Heart left ventricle (tissue), 13 donors: ENCODE data around the gene MCM3AP.

Experiments used
- POLR2A ChIP-seq, 2 donors: fragments of 450-650 bp; IDR thresholded peaks; one replicate each; pipeline ENCODE4 v1.6.1; 2017; ENCODE audit warnings: antibody characterized with exemption in 2 of 2, mild to moderate bottlenecking in 2 of 2, moderate library complexity in 2 of 2
- TF ChIP-seq, protein P1 (sequence below), 12 donors: fragments of 200-600 bp; sonication (generic) in 4 of 12; IDR thresholded peaks; one replicate each; pipeline versions ENCODE4 v1.5.0 to v1.8.0; 2018 to 2022; ENCODE audit warnings: antibody characterized with exemption in 12 of 12, mild to moderate bottlenecking in 5 of 12
- donor health status: ischemic (EF 13 %, LVEDD 7.1; RV severe dilation, severe dysfunction).
- donor health status: DM: no; HTN: yes; CAD: no.
- donor health status: DM: no; HTN: no; CAD: no.
- donor health status: ischemic (EF 25% LVEDD 6.9; RV normal size, moderate dysfunction).
- donor health status: ischemic (EF 25% LVEDD 5.7; RV mildly dilated, moderate dysfunction).
- donor health status: ischemic (EF 35%, LVEDD 5.7; RV mildly dilated, moderate dysfunction).
- donor health status: nonischemic (EF 11% LVEDD 7.7; RV severe dilation, severe dysfunction).
- donor health status: DM: yes; HTN: yes; CAD: no.
- donor health status: PGD.
- donor health status: ischemic (EF 29% LVEDD 5.4; RV normal size, mild dysfunction).
- donor health status: nonischemic (EF 23%, LVEDD 6.1; RV moderate dilation, normal function).

DNA sequence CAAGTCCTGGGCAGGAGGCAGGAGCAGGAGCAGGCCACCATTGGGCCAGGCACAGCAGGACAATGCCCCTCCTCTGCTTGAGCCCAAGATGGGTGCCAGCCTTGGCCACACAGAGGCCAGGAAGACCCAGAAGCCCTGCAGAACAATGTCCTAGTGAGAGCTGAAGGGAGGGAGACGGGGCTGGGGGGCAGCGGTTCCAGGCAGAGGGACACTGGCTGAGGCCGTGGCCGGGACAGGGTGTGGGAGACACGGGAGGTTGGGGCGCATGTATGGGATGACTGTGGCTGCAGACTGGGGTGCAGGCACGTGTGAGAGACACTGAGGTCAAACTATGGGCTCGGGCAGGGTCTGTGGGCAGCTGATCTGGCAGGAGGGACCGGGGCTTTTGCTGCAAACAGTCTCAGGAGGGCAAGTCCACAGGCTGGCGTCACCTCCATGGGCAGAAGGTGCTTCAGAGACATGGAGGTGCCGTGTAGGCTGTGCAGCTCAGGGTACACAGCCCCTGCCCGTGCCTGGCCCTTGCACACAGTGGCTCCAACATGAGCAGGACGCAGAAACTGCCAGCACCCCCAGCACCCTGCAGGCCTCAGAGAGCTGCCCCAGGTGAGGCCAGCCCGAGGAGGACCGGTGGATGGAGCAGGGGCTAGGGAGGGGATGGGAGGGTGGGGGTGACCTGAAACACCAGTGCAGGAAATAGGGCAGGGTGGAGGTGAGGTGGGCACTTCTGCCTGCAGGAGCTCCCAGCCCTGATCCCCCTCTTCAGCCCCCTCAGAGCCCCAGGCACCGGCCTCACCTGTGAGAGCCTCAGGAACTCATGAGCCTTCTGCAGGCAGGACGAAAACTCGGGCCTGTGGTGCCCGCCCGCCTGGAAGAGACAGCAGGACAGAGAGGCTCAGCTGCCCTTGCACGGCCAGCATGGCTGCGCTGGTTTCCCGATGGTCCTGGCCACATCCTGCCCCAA is 76.4 kb downstream of the MCM3AP start:
- TF ChIP-seq, protein P1, sequence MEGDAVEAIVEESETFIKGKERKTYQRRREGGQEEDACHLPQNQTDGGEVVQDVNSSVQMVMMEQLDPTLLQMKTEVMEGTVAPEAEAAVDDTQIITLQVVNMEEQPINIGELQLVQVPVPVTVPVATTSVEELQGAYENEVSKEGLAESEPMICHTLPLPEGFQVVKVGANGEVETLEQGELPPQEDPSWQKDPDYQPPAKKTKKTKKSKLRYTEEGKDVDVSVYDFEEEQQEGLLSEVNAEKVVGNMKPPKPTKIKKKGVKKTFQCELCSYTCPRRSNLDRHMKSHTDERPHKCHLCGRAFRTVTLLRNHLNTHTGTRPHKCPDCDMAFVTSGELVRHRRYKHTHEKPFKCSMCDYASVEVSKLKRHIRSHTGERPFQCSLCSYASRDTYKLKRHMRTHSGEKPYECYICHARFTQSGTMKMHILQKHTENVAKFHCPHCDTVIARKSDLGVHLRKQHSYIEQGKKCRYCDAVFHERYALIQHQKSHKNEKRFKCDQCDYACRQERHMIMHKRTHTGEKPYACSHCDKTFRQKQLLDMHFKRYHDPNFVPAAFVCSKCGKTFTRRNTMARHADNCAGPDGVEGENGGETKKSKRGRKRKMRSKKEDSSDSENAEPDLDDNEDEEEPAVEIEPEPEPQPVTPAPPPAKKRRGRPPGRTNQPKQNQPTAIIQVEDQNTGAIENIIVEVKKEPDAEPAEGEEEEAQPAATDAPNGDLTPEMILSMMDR (IDR thresholded peaks at IDR 0.05) = no peak
- TF ChIP-seq POLR2A (IDR thresholded peaks at IDR 0.05) = no peak
